HG03064 (cell line): ENCODE measurements around the gene KIFBP.

Experiments used
- ATAC-seq: cut with Tn5 transposase; IDR thresholded peaks from one replicate; pipeline ENCODE4 v1.9.1; 2021; ENCODE audit warnings: low read depth; ENCODE audit not compliant: unreplicated experiment

Gene KIFBP

GRCh38 chr10:69048103-69048502 is 59.5 kb downstream of the KIFBP start:
- ATAC-seq = no peak

DNA sequence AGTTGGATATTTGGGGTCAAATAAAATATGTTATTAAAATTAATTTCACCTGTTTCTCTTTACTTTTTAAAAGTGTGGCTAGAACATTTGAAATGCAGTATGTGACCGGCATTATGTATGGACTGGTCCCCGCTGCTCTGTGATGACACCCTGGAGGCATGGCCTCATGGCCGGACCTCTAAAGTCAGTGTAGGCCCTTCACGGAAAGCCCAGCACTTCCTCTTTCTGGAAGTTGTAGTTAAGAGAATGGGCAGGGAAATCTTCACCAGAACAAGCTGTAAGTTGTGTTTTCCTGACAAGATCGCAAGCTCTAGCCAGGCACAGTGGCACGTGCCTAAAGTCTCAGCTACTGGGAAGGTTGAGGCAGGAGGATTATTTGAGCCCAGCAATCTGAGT is 61.0 kb downstream of the KIFBP start:
- ATAC-seq = no peak

DNA sequence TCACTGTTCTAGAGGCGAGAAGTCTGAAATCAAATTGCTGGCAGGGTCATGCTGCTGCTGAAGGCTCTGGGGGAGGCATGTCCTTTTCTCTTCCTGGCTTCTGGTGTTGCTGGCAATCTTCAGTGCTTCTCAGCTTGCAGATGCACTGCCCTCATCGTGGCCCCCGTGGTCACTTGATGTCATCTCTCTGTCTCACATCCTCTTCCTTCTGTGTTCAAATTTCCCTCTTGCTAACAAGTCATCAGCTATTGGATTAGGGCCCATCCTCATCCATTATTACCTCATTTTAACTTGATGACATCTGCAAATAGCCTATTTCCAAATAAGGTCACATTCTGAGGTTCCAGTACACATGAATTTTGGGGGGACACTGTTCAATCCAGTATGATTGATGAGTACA is 62.7 kb downstream of the KIFBP start:
- no peak for ATAC-seq

DNA sequence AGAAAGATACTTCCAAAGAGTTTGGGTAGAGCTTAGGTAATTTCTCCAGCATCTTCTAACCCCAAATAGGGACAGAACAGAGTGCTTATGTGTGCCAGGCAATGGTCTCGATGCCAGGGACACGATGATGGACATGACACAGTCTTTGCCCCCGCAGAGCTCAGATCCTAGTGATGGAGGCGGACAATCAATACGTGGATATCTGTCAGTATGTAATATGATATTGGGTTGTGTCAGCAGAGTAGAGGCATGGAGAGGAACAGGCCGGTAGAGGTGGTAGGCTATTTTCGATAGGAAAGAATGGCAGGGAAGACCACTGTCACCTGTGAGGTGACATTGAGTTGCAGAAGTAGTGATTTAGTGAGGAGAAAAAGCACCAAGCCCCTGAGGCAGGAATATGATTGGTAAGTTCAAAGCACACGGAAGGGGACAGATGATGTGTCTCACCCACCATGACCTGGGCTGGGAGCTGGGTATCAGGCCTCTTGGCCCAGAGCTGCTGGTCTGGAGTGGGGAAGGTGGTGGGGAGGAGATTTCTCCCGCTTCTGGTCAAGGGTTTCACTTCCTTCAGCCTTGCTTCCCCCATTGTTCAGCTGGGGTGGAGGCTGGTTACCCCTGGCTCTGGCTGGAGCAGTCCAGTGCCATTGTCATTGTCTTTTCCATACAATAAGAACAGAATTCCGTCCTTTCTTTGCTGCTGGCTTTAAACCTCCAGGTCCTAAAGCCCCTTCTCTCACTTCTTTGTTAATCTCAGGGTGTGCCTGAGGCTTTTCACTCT is 63.3 kb downstream of the KIFBP start:
- ATAC-seq = no peak

DNA sequence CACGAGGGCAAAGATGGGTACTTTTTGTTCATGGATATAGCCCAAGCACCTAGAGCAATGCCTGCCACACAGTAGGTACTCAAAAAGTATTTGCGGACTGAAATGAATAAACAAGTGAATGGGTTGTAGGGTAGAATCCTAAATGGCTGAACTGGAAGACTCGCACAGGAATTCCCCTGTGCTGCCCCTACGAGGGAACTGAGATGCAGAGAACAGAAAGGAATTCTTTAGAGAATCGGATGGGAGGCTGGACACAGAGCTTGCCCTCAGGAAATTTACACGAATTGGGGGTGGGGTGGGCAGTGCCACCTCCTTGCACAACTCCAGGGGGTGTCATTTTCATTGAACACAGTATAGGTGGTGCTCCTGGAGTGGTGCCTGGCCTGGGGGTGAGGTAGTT is 64.1 kb downstream of the KIFBP start:
- no peak for ATAC-seq

DNA sequence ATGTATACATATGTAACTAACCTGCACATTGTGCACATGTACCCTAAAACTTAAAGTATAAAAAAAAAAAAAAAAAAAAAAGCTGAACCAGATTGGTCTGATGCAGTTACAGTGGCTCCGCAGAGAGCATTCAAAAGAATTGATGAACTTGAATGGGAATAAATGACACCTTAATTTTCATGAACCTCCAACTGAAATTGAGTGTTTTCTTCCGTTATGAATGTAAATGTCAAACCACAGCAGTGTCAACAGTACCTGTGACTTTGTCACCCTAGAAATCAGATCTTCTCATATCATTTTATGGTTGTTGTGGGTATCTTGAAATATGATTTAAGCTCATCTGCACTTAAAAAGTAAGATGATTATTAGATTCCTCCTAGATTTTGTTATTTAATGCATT is 66.6 kb downstream of the KIFBP start:
- no peak for ATAC-seq

DNA sequence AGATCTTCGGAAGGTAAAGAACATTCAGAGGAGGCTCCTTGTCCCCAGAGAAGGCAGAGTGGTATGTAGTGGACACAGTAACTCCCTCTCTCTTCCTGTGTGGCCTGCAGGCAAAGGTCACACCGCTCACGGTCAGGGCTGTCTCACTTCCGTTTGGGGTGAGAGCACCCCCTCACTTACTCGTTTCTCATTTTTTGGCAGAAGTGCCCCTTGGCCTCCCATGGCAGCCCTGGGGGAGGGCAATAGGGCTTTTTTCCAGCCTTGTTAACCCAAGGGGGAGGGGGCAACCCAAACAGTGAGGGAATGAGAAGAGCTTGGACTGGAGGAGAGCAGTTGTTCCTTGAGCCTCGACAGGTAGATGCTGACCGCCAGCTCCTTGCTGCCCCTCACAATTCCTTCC is 67.5 kb downstream of the KIFBP start:
- ATAC-seq = no peak

GRCh38 chr10:69056536-69057260 is 68.1 kb downstream of the KIFBP start:
- no peak for ATAC-seq

DNA sequence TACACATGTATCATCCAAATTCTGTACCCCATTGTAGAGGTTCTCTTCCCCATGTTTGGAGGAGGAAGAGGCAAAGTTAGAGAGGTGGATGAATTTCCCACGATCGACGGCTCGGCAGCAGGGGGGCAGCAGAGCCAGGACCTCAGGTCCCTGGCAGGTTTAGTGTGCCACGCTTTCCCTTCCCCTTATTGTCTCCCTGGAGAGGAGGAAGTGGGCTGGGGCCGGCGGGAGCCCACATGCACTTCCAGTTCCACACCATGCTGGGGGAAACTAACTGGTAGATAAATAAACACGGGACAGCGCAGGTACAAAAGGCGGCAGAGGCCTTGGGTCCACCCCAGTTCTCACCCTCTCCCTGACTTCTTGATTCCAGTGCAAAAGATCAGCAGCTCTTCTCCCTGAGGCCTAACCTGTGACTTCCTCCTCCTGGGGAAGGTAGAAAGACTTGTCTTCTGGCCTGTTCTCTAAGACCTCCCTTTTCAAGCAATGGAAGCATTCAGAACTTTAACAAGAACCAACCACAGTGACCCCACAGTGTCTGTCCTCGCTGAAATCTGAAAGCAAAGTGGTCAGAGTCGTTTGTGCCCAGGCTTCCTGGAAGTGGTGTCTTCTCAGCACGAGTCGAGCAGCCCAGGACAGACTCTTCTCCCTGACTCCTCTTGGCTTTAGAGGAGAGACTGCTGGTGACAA is 68.8 kb downstream of the KIFBP start:
- no peak for ATAC-seq

DNA sequence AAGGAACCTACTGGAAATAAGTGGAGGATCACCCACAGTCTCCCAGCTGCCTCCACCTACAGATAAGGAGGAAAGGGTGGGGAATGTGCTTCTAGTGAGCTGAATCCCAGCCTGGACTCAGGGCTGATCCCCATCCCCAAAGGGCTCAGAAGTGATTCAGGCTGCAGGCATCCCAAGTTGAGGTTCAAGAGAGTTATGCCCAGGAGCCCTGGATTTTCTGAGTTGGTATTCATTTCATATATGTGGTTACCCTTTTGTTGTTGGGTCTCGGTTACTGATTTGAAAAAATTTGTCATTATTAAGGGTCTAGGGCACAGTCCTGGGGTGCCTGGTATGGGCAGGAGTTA is 69.3 kb downstream of the KIFBP start:
- no peak for ATAC-seq

GRCh38 chr10:69060127-69060798 is 71.7 kb downstream of the KIFBP start:
- no peak for ATAC-seq

DNA sequence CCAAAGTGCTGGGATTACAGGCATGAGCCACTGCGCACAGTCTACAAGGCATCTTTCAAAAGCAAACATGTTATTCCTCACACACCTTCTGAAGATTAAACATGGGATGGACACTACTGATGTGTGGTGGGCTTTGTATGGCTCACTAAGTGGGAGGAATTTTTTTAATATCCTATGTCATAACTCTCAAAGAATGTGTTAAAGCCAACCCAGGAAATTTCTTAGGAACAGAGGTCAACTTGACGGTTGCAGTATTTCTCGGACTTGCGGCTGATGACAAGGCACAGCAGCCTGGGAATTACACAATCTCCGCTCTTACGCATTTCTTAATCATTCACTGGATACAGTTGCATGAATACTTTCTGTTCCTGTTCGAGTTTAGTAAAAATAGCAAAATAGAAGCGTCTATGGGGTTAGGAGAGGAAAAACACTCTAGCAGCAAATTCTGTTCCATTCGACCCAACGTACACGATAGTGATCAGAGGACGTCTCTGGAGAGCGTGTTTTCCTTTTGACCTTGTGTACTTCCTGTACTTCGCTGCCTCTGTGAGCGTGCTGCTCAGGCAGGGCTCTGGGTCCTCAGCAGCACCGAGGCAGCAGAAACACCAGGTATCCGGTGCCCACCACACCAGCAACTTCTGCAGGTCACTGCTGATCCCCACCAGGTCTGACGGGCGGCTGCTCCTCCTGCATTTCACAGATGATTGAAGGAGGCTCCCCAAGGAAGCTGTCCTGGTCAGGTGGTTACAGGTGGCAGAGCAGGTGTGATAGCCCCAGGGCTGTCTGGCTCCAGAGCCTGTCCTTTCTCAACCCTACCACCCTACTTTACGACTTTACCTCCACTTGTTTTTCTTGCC is 72.9 kb downstream of the KIFBP start:
- peak; percentile 49 for ATAC-seq

- no peak for ATAC-seq
Observed at GRCh38 chr10:69062901-69063300, 74.3 kb downstream of the KIFBP start.

GRCh38 chr10:69064762-69065328 is 76.2 kb downstream of the KIFBP start:
- ATAC-seq = no peak

- peak; percentile 54 for ATAC-seq
Observed at GRCh38 chr10:69065406-69066361, 77.1 kb downstream of the KIFBP start.
